SU-DHL-6 (cell line): Measurements from ENCODE around the gene RYR2.

Source experiments
- CTCF ChIP-seq: fragments of 200-600 bp; sonication (generic); IDR thresholded peaks from one replicate; pipeline ENCODE4 v1.5.1; 2017; ENCODE audit warnings: antibody characterized with exemption, mild to moderate bottlenecking, low read length, moderate library complexity; ENCODE audit not compliant: insufficient read depth, poor library complexity, severe bottlenecking
- EZH2phosphoT487 ChIP-seq: fragments of 200-600 bp; sonication (generic), shearing (Covaris generic); conservative IDR thresholded peaks from 2 replicates; pipeline ENCODE4 v1.6.1; 2018; ENCODE audit warnings: mild to moderate bottlenecking, antibody characterized with exemption, low read length, moderate library complexity, mixed read lengths

GRCh38 chr1:237792149-237792548 lies 750.2 kb downstream of the RYR2 start:
- TF ChIP-seq CTCF, result no peak
- TF ChIP-seq EZH2phosphoT487, result no peak
